Measurements from ENCODE around the gene KLF2.

DNA sequence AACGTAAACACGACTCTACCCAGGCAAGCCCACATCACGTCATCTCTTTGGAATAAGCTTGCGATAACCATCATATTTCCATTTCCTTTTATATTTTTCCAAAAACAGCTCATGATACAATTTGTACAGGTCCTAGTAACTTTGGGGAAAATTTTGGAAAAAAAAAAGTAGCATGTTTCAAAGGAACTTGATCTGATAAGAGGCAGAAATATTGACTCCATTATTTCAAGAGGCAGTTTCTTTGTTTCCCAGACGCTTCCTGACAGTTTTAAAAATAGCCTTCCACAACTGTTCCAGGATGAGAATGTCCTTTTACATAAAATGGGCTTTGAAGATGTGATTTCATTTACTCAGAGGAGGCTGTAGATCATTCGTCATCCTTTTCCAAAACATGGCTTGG is 23.1 kb downstream of the KLF2 start:
- TF ChIP-seq TAF1 (IDR thresholded peaks at IDR 0.05; ENCODE audit: low read depth, low read length) (no peak), POLR2A (IDR thresholded peaks at IDR 0.05; ENCODE audit: low read depth, low read length) (no peak), POLR2AphosphoS5 (IDR thresholded peaks at IDR 0.05; ENCODE audit: low read depth, low read length) (no peak), PAX5 (IDR thresholded peaks at IDR 0.05; ENCODE audit: insufficient read depth, low read length, severe bottlenecking) (no peak), POU2F2 (IDR thresholded peaks at IDR 0.05; ENCODE audit: low read depth, low read length) (no peak), SPI1 (IDR thresholded peaks at IDR 0.05; ENCODE audit: low read depth, low read length) (no peak)
